DOHH2 (cell line): Measurements from ENCODE around the gene PTPN14.

Source experiments
- EZH2phosphoT487 ChIP-seq: fragments of 200-600 bp; sonication (generic); IDR thresholded peaks from 2 replicates; pipeline ENCODE4 v1.6.1; 2017; ENCODE audit warnings: borderline replicate concordance, mild to moderate bottlenecking, antibody characterized with exemption, low read length, moderate library complexity, mixed read lengths
- TF ChIP-seq, protein P1 (sequence below): fragments of 200-600 bp; sonication (generic); IDR thresholded peaks from one replicate; pipeline ENCODE4 v1.5.1; 2014; ENCODE audit warnings: antibody characterized with exemption, mild to moderate bottlenecking, low read depth, low read length; ENCODE audit not compliant: poor library complexity, severe bottlenecking

DNA sequence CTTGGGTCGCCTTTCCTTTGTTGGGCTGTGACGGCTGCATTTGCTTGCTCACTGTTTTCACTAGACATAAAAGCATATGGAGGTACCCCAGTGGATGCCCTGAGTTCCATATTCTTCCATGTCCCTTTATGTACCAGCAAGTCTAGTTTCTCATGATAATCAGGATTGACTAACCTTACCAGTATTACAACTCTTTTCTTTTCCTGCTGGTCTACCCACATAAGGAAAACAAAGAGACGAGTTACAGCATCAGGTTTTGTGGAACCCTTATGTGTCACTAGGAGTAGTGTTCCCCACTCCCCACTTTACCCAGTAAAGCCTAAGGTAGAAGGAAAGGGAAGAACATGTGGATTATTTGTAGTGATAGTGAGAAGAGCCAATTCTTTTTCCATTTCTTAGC lies 35.2 kb upstream of the PTPN14 start:
- TF ChIP-seq, protein P1, sequence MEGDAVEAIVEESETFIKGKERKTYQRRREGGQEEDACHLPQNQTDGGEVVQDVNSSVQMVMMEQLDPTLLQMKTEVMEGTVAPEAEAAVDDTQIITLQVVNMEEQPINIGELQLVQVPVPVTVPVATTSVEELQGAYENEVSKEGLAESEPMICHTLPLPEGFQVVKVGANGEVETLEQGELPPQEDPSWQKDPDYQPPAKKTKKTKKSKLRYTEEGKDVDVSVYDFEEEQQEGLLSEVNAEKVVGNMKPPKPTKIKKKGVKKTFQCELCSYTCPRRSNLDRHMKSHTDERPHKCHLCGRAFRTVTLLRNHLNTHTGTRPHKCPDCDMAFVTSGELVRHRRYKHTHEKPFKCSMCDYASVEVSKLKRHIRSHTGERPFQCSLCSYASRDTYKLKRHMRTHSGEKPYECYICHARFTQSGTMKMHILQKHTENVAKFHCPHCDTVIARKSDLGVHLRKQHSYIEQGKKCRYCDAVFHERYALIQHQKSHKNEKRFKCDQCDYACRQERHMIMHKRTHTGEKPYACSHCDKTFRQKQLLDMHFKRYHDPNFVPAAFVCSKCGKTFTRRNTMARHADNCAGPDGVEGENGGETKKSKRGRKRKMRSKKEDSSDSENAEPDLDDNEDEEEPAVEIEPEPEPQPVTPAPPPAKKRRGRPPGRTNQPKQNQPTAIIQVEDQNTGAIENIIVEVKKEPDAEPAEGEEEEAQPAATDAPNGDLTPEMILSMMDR = no peak
- no peak for TF ChIP-seq EZH2phosphoT487
